Measurements from ENCODE around the gene LHFPL5. TPM values are rescaled to one million over a fixed set of nuclear protein-coding genes. Genes with fewer than 3 reads are reported as not detected.

The LHFPL5 gene
- total and polyA plus RNA-seq, 2 of the 8 experiments (the other 6 are each of a cell fraction or from before 2014, with no cell fraction given): 0.03 TPM; not detected in 1

DNA sequence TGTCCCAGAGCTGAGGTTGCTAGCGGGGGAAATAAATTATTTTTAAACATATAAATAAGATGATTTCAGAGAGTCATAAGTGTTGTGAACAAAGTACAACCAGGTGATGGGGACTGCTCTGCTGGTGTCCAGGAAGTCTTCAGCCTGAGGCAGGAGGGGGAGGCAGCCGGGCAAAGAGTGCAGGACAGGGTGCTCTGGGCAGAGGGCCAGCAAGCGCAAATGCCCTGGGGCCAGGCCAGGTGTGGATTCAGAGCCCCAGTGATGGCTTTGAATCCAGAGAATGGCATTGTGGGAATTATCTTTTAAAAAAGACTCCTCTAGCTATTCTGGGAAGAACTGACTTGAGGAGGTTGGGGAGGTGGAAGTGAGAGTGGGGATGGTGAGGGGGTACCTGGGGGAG is 22.7 kb upstream of the LHFPL5 start:
- Histone ChIP-seq H3K9ac (replicated peaks in 1 of 4; ENCODE audit: extremely low read depth in 1 of 4, low read depth in 3 of 4, low read length in 3 of 4) (no peak overlapping the region), H3K4me2 (ENCODE audit: insufficient read depth in 1 of 2, low read depth in 2 of 2, low read length in 2 of 2) (no peak overlapping the region), H2BK120ac (replicated peaks; ENCODE audit: low read depth, low read length) (no peak overlapping the region), H4K20me1 (replicated peaks in 1 of 2; ENCODE audit: control insufficient read depth in 1 of 2, insufficient read depth in 2 of 2, low read length in 2 of 2) (no peaks in the 10 kb centered on the region), H4K5ac (ENCODE audit: insufficient read length, low read depth, low read length) (no peak overlapping the region), H2AK5ac (ENCODE audit: low read depth, low read length) (no peak overlapping the region), H3K18ac (ENCODE audit: extremely low read depth, low read length) (no peak overlapping the region), H3K23ac (ENCODE audit: insufficient read length) (no peak overlapping the region), H2BK12ac (ENCODE audit: low read depth, low read length) (no peak overlapping the region), H3K9me3 (ENCODE audit: insufficient read depth in 2 of 2, low read depth in 1 of 2, low read length in 1 of 2) (no peaks in the 10 kb centered on the region), H4K91ac (replicated peaks; ENCODE audit: insufficient read length, low read length) (no peak overlapping the region), H3K4me1 (replicated peaks in 1 of 4; ENCODE audit: control insufficient read depth in 3 of 4, insufficient read depth in 4 of 4, low read length in 3 of 4) (peaks cover 0 to 5% (median under 1%) of the 10 kb centered on the region in 4 experiments; a peak in 3 of 7 replicates), H3K79me1 (ENCODE audit: low read depth, low read length) (no peaks in the 10 kb centered on the region), H2BK5ac (ENCODE audit: low read depth, low read length) (no peak overlapping the region), H3K14ac (ENCODE audit: insufficient read length) (no peak overlapping the region), H4K8ac (ENCODE audit: extremely low read depth, insufficient read depth, low read length) (no peak overlapping the region), H3K36me3 (ENCODE audit: control insufficient read depth in 2 of 4, insufficient read depth in 4 of 4, low read length in 3 of 4) (no peaks in the 10 kb centered on the region), H3K4me3 (ENCODE audit: extremely low read depth in 1 of 4, insufficient read depth in 2 of 4, low read depth in 3 of 4, low read length in 4 of 4) (no peak overlapping the region), H3K4ac (replicated peaks; ENCODE audit: insufficient read length, low read depth, low read length) (no peak overlapping the region), H3K27ac (ENCODE audit: low read depth, low read length) (no peak overlapping the region), H2BK15ac (ENCODE audit: low read length) (no peak overlapping the region), H3K23me2 (ENCODE audit: low read depth, low read length) (no peaks in the 10 kb centered on the region), H3K79me2 (ENCODE audit: control insufficient read depth in 1 of 2, insufficient read depth in 2 of 2, low read length in 2 of 2) (no peaks in the 10 kb centered on the region), H2BK20ac (ENCODE audit: low read length) (no peak overlapping the region), H3K56ac (replicated peaks; ENCODE audit: insufficient read length, low read depth, low read length) (no peak overlapping the region), H3K27me3 (replicated peaks in 1 of 4; ENCODE audit: control insufficient read depth in 3 of 4, extremely low read depth in 1 of 4, insufficient read depth in 3 of 4, low read length in 3 of 4) (no peaks in the 10 kb centered on the region), H2AFZ (ENCODE audit: low read length) (no peak overlapping the region)
- POLR2A ChIA-PET (ENCODE audit: partially characterized antibody): no interaction called here
- DNase-seq (ENCODE audit: low read depth in 1 of 2, low spot score in 2 of 2) (no peak), FAIRE-seq (no peak)
- TF ChIP-seq SIRT6 (IDR thresholded peaks at IDR 0.05; ENCODE audit: low read length) (no peak), FOSL1 (IDR thresholded peaks at IDR 0.05; ENCODE audit: insufficient read depth, low read depth, low read length) (no peak), SUZ12 (IDR thresholded peaks at IDR 0.05; ENCODE audit: low read length) (no peak), SIX5 (IDR thresholded peaks at IDR 0.05; ENCODE audit: low read depth, low read length) (no peak), KDM4A (IDR thresholded peaks at IDR 0.05; ENCODE audit: low read depth, low read length, severe bottlenecking) (no peak), BRCA1 (IDR thresholded peaks at IDR 0.05; ENCODE audit: low read depth, low read length) (no peak), SP2 (IDR thresholded peaks at IDR 0.05; ENCODE audit: low read length) (no peak), SIN3A (conservative IDR thresholded peaks at IDR 0.05 in 1 of 2, IDR thresholded peaks at IDR 0.05 in 1 of 2; ENCODE audit: low read depth in 1 of 2, low read length in 2 of 2) (no peak), CHD2 (IDR thresholded peaks at IDR 0.05; ENCODE audit: low read length) (no peak), ZNF274 (IDR thresholded peaks at IDR 0.05; ENCODE audit: borderline replicate concordance, extremely low read depth, low read length) (no peak), GTF2F1 (IDR thresholded peaks at IDR 0.05; ENCODE audit: borderline replicate concordance, low read depth, low read length) (no peak), RAD21 (IDR thresholded peaks at IDR 0.05 in 1 of 2, conservative IDR thresholded peaks at IDR 0.05 in 1 of 2; ENCODE audit: low read depth in 2 of 2, low read length in 2 of 2) (no peak)
- WGBS, 2 experiments (ENCODE audit: extremely low coverage in 1 of 2, insufficient coverage in 1 of 2, insufficient read length in 1 of 2, insufficient replicate concordance in 2 of 2, low coverage in 1 of 2, low lambda C conversion rate in 2 of 2, missing lambda C conversion rate in 1 of 2): 91% methylated on average over 3 of the region's 3 CpGs; no CpG with 5 or more reads in 1 of the 2 experiments
- CTCF ChIA-PET (ENCODE audit: partially characterized antibody): interaction anchor here (1.4 kb wide), 1 partner anchor 15 kb away, joined by 3 read pairs; the partner anchor contains the start of gene CLPS

All from H1 (cell line).